ENCODE measurements around the gene ZFP36L2. TPM values are rescaled to one million over a fixed set of nuclear protein-coding genes. Genes with fewer than 3 reads are reported as not detected.

Gene ZFP36L2
- total RNA-seq, 2 donors from 2014 or later, result 172 to 197 TPM

DNA sequence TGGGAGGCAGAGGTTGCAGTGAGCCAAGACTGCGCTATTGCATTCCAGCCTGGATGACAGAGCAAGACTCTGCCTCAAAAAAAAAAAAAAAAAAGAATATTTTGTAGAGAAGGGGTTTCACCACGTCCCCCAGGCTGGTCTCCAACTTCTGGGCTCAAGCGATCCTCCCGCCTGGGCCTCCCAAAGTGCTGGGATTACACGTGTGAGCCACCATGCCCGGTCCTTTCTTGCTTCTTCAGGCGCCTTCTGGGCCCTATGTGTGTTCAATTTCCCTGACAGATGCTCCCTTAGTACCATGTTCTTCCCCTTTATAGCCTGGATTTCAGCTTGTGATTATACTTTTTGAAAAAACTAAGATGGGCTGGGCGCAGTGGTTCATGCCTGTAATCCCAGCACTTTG is 9.8 kb downstream of the ZFP36L2 start:
- TF ChIP-seq, protein P1, sequence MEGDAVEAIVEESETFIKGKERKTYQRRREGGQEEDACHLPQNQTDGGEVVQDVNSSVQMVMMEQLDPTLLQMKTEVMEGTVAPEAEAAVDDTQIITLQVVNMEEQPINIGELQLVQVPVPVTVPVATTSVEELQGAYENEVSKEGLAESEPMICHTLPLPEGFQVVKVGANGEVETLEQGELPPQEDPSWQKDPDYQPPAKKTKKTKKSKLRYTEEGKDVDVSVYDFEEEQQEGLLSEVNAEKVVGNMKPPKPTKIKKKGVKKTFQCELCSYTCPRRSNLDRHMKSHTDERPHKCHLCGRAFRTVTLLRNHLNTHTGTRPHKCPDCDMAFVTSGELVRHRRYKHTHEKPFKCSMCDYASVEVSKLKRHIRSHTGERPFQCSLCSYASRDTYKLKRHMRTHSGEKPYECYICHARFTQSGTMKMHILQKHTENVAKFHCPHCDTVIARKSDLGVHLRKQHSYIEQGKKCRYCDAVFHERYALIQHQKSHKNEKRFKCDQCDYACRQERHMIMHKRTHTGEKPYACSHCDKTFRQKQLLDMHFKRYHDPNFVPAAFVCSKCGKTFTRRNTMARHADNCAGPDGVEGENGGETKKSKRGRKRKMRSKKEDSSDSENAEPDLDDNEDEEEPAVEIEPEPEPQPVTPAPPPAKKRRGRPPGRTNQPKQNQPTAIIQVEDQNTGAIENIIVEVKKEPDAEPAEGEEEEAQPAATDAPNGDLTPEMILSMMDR (IDR thresholded peaks at IDR 0.05), result no peak
- H3K36me3 ChIP-seq, result no peaks in the 10 kb centered on the region
- no peak overlapping the region for H3K4me3 ChIP-seq
- ATAC-seq (ENCODE audit: insufficient number of reproducible peaks, low FRiP score, low read depth) (no peak), DNase-seq (ENCODE audit: low spot score) (no peak)
- peaks cover 43 to 61% of the 10 kb centered on the region in 2 donors for H3K4me1 ChIP-seq (ENCODE audit: control insufficient read depth in 1 of 2, low read depth in 2 of 2)
- no peaks in the 10 kb centered on the region for H3K27me3 ChIP-seq (replicated peaks; ENCODE audit: insufficient read depth)
- H3K9me3 ChIP-seq, result no peaks in the 10 kb centered on the region
- H3K27ac ChIP-seq, result peak overlapping the region; percentile 98 to 99

DNA sequence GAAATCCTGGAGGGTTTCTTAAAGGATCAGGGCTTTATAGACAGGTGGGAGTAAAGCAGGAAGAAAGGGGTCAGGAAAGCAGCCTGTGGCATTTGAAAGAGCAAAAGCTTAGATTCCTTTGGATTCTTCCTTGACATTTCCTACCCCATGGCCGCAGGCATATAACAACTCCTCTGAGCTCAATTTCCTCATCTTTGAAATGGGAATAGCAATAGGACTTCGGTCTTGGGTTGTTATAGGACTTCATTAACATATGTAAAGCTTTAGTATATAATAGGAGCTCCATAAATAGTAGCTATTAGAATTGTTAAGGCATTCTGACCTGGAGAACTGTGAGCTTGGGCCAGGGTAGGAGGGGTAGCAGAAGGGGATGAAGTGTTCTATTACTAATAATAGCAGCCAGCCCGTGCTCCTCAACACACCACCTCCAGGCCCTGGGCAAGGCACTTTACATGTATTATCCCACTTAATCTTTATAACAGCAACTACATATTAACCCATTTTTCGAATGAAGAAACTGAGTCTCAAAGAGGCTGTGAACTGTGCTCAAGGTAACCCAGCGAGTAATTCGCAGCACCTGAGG is 10.6 kb downstream of the ZFP36L2 start:
- no peak for ATAC-seq (ENCODE audit: insufficient number of reproducible peaks, low FRiP score, low read depth)
- no peak for DNase-seq (ENCODE audit: low spot score)
- TF ChIP-seq, protein P1 (IDR thresholded peaks at IDR 0.05), result no peak
- H3K9me3 ChIP-seq, result no peaks in the 10 kb centered on the region
- H3K27me3 ChIP-seq (replicated peaks; ENCODE audit: insufficient read depth), result no peaks in the 10 kb centered on the region
- H3K4me3 ChIP-seq, result no peak overlapping the region
- H3K27ac ChIP-seq, result peak overlapping the region; percentile 76 to 98
- H3K36me3 ChIP-seq, result no peaks in the 10 kb centered on the region
- H3K4me1 ChIP-seq (ENCODE audit: control insufficient read depth in 1 of 2, low read depth in 2 of 2), result peaks cover 36 to 56% of the 10 kb centered on the region in 2 donors

DNA sequence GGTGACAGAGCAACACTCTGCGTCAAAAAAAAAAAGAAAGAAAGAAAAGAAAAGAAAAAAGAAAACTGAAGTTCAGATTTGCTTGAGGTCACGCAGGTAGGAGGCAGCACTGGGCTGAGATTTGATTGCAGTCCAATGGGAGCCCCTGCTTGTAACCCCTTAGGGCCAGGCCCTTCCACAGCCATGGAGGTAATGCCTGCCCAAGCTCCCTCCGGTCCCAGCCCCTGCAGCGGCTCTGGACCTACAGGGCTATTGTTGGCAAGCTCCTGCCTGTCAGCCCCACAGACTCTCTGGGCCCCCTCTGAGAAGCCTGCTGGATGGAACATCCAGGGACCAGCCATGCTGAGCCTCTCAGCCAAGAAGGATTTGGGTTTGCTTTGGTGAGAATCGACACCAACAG is 12.2 kb downstream of the ZFP36L2 start:
- DNase-seq (ENCODE audit: low spot score), result no peak
- Histone ChIP-seq H3K4me3 (no peak overlapping the region), H3K4me1 (ENCODE audit: control insufficient read depth in 1 of 2, low read depth in 2 of 2) (peaks cover 30 to 50% of the 10 kb centered on the region in 2 donors), H3K36me3 (no peaks in the 10 kb centered on the region), H3K9me3 (no peaks in the 10 kb centered on the region), H3K27ac (no peak overlapping the region), H3K27me3 (replicated peaks; ENCODE audit: insufficient read depth) (no peaks in the 10 kb centered on the region)
- ATAC-seq (ENCODE audit: insufficient number of reproducible peaks, low FRiP score, low read depth), result no peak
- TF ChIP-seq, protein P1 (IDR thresholded peaks at IDR 0.05), result no peak

DNA sequence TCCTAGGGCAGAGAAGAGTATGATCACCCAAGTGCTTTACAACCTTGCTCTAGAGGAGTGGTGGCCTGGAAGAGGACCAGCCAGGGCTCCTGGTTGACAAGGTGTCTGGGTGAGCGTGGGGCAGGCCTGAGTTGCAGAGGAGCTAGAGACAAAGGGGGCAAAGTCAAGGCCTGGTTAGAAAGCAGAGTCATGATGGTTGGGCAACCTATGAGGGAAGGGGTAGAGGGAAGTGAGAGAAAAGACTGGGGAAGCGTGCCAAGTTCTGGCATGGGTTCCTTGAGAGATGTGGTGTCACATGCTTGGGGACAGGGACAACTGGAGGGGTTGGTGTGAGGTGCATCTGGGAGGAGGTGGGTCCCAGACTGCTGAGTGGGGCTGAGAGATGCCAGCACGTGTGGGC is 13.5 kb downstream of the ZFP36L2 start:
- H3K4me1 ChIP-seq (ENCODE audit: control insufficient read depth in 1 of 2, low read depth in 2 of 2), result peaks cover 17 to 36% of the 10 kb centered on the region in 2 donors
- no peaks in the 10 kb centered on the region for H3K36me3 ChIP-seq
- no peak for DNase-seq (ENCODE audit: low spot score)
- no peaks in the 10 kb centered on the region for H3K9me3 ChIP-seq
- ATAC-seq (ENCODE audit: insufficient number of reproducible peaks, low FRiP score, low read depth), result no peak
- TF ChIP-seq, protein P1 (IDR thresholded peaks at IDR 0.05), result no peak
- H3K4me3 ChIP-seq, result no peak overlapping the region
- H3K27ac ChIP-seq, result peak overlapping the region in 1 of 2 donors; percentile 8
- H3K27me3 ChIP-seq (replicated peaks; ENCODE audit: insufficient read depth), result no peaks in the 10 kb centered on the region

DNA sequence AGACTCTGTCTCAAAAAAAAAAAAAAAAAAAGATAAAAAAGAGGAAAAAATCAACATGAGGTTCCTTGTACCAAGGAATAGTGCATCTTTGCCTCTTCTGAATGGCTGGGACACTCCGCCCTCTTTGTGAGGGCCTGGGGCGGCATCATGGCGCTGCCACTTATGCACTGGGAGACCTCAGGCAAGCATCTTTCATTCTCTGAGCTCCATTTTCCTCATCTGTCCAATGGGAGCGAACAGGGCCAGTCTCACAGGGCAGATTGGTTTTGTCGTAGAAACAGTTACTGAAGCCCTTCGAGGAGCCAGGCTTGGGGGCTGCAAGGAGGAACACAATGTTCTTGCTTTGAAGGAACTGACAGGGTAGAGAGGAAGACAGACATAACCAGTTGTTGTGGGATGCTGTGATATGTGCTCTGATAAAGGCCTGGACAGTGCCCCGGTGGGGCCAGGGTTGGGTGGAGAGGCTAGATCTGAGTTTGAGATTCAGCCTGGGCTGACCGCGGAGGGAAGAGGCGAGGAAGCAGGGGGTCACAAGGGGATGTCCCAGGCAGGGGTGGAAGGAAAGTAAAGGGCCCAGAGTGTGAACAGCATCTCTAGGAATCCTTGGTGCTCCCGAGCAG is 14.1 kb downstream of the ZFP36L2 start:
- no peak for ATAC-seq (ENCODE audit: insufficient number of reproducible peaks, low FRiP score, low read depth)
- TF ChIP-seq, protein P1 (IDR thresholded peaks at IDR 0.05), result no peak
- Histone ChIP-seq H3K27ac (peak overlapping the region in 1 of 2 donors; percentile 8), H3K36me3 (no peaks in the 10 kb centered on the region), H3K4me1 (ENCODE audit: control insufficient read depth in 1 of 2, low read depth in 2 of 2) (peaks cover 11 to 30% of the 10 kb centered on the region in 2 donors), H3K9me3 (no peaks in the 10 kb centered on the region), H3K4me3 (no peak overlapping the region), H3K27me3 (replicated peaks; ENCODE audit: insufficient read depth) (no peaks in the 10 kb centered on the region)
- no peak for DNase-seq (ENCODE audit: low spot score)

Measured in thoracic aorta (tissue), 2 donors.